HG03095 (cell line): Measurements from ENCODE around the gene MAGI3.

Experiments
- ATAC-seq: cut with Tn5 transposase; IDR thresholded peaks from one replicate; pipeline ENCODE4 v1.9.1; 2021; ENCODE audit warnings: moderate library complexity; ENCODE audit not compliant: unreplicated experiment

Gene MAGI3

GRCh38 chr1:113389953-113390834, at the start of gene MAGI3:
MAGI3 (plus strand) TSS chr1:113390515; CDS start chr1:113391034, 519 bp downstream.
- peak; percentile 99 for ATAC-seq

DNA sequence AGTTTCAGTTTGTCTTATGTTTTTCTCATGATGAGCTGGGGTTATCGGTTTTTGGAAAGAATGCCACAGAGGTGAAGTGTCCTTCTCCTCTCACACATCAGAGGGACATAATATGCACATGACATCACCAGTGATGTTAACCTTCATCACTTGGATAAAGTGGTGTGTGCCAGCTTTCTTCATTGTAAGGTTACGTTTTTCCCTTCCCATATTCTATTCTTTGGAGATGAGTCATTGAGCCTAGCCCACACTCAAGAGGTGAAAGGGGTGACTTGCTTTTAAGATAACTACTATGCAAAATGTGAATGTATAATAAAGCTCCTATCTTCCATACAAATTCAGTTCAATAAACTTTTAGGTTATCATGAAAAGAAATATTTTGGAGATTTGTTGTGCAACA, 36.7 kb upstream of the MAGI3 start:
- no peak for ATAC-seq

DNA sequence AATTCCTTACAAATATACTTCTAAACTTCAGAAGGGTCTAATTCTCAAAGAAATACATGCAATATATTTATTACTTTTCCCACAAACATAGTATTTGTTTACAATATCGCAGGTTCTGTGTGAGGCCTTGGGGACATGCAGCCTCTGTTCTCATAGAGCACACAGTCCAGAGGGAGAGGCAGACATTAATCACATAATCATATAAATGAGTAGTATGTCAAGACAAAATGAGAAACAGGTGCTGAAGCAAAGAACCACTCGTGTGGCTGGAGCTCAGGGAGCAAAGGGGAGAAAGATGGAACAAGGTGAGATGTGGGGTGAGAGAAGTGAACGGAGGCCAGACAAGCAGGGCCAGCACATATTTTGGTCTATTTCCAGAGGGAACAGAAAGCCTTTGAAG, 26.4 kb upstream of the MAGI3 start:
- ATAC-seq, result no peak

DNA sequence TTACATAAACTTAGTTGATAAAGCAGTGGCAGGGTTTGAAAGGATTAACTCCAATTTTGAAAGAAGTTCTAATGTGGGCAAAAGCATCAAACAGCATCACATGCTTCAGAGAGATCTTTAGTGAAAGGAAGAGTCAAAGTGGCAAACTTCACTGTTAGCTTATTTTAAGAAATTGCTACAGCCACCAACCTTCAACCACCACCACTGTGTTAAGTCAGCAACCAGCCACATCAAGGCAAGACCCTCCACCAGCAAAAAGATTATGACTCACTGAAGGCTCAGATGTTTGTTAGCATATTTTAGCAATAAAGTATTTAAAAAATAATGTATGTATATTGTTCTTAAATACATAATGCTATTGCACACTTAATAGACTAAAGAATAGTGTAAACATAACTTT, 21.3 kb upstream of the MAGI3 start:
- ATAC-seq, result no peak

DNA sequence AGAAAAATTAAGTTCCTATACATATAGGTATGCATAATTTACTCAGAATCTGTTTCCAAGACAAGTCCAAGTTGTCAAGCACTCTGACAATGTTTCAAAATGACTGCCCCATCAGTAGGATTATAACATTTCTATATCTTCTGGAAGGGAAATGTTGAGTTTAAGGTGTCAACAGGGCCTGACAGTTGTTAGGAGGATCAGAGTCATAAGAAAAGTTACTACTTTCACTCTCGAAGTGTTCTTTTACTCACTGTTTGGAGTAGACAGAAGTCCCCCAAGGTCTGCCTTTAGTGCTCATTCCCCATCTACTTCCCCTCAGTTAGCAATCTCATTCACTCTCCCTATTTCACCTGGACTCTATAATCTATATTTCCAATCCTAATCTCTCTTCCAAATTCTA, 20.6 kb upstream of the MAGI3 start:
- ATAC-seq, result no peak

DNA sequence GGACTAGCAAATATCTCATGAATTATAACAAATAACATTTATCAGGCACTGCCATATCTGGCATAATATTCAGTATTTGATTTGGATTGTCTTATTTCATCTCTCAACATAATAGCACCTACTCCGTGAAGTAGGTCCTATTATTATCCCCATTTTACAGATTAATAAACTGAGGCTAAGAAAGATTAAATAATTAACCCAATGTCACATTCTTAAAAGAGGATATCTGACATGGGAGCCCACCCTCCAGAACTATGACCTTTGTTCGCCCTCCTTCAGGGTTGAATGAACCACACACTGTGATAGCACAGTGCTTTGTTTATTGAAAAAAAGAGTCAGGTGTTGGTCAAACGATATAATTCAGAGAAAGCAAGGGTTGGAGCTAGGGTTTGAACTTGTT, 19.4 kb upstream of the MAGI3 start:
- ATAC-seq, result no peak

DNA sequence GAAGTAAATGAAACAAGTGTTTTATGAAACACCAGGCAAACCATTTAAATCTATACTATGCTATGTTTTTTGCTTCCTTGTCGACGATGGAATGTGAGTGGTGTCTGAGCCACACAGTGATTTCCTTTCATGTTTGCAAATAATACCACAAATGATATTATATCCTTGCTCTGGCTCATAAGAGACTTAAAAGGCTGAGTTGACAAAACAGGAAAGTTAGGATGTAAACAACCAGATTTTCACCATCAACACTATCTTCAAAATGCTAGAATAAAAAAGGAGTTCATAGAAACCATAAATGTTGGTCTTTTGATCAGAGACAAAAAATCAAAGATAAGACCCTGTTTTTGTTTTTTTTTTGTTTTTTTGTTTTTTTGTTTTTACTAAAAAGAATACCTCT, 17.8 kb upstream of the MAGI3 start:
- no peak for ATAC-seq

GRCh38 chr1:113373644-113374043, 16.7 kb upstream of the MAGI3 start:
- no peak for ATAC-seq

- ATAC-seq, result no peak
Measured at GRCh38 chr1:113375878-113376277, 14.4 kb upstream of the MAGI3 start.

DNA sequence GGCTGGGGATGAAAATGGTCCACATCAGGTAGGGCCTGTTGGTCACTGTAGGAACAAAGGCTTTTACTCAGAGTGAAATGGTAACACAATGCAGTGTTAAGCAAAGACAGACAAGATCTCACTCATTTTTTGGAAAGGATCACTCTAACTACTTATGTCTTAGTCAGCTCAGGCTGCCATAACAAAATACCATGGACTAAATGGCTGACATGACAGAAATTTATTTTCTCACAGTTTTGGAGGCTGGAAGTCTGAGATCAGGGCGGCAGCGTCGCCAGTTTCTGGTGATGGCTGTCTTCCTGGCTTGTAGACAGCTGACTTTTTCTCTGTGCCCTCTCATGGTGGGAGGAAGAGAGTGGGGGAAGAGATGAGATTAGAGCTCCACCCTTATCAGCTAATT, 10.2 kb upstream of the MAGI3 start:
- no peak for ATAC-seq

GRCh38 chr1:113388017-113388620, 2.2 kb upstream of the MAGI3 start:
- ATAC-seq, result no peak

GRCh38 chr1:113388621-113389358, 1.5 kb upstream of the MAGI3 start:
- ATAC-seq, result no peak

DNA sequence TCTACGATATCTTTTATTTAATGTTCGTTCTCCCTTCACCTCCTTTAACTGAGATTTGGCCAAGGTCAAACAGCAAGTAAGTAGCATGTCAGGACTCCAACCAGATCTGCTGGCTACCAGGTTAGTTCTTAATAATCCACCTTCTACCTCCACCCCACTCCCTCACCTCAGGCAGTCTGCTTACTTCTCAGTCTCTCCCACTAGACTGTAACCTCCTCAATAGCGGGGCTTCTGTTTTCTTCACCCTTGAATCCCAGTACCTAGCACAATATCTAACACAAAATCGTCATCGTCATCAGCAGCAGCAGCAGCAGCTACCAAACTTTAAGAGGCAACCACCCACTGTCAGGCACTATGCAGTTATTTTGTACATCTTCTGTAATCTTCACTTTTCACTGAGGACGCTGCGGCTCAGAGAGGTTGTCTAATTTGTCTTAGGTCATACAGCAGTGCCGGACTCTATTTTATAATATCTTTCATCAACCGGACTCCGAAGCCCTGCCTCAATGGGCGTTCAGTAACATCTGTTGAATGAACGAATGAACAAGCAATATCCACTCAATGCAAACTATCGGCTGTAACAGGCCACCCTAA, 859 bp upstream of the MAGI3 start:
- ATAC-seq, result no peak

- ATAC-seq, result no peak
Measured at GRCh38 chr1:113390871-113391648, 745 bp downstream of the MAGI3 start.

GRCh38 chr1:113391649-113392271, 1.4 kb downstream of the MAGI3 start:
- ATAC-seq, result no peak

GRCh38 chr1:113392541-113393128, 2.3 kb downstream of the MAGI3 start:
- no peak for ATAC-seq

DNA sequence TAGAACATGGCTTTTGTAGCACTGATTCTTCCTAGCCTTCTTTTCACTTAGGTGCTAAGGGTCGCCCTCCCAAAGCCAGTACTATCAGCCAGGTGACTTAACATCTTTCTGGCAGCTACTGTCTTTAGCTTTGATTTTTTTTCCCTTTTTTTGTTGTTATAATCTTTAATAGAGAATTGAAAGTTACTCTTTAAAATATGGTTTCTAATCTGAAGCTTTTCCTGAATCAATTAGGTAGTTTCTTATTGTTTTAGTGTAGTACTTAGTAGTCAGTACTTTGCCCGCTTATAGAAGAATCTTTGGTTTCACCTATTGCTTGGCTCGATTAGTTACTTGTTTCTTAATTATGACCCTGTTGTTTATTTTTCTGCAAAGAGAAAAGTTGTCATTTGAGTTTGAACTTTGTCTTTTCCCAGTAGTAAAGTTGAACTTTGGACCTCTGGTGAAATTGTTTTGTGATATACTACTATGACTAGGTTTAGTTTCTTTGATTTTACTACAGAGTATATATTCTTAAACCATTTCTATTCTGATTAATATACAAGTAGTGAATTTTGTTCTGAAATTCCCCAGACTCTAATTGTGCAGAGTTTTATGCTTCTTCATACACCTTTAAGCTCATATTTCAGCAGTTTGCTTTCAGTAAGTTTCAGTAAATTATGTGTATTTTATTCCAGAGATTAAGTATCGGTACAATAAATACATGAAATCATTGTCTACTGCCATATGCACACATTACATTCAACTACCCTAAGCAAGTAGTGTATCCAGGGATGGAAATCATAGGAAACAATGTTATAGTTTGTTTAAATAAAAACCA, 3.9 kb downstream of the MAGI3 start:
- ATAC-seq, result no peak

GRCh38 chr1:113394863-113395259, 4.5 kb downstream of the MAGI3 start:
- ATAC-seq, result no peak

DNA sequence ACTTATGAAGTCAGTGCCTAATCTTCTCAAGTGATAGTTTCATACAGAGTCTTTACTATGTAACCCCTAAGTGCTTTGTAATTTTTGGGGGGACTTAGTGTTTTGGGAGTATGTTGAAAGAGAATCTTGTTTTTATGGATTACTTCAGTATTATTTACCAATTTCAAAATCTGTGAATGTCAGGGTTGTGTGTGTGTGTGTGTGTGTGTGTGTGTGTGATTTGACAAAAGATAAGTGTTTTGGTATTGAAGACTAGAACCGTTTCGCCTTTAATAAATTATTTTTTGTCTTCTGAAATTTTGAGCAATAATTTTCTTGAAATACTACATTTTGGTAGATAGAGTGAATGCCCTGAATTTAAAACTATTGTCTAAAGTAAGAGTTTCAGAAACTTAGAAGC, 5.8 kb downstream of the MAGI3 start:
- no peak for ATAC-seq
